Tongue (tissue), 2 donors: ENCODE results near the gene CADM1. TPM values are rescaled to one million over a fixed set of nuclear protein-coding genes. Genes with fewer than 3 reads are reported as not detected.
A peak's percentile ranks its signal among the peaks of the same experiment; 100 is the strongest.

Experiments
- DNase-seq: peaks from one replicate; pipeline ENCODE4 v3.0.0-alpha.2; 2015
- total RNA-seq: library from RNA; depleted of rRNA; stranded (reverse); fragments of >200 nt; gene quantifications from one replicate; pipeline ENCODE4 v1.2.3, GENCODE V29; 2014

Gene CADM1
- total RNA-seq, 1 donor from 2014 or later = 53.1 TPM

- DNase-seq = no peak
Observed at GRCh38 chr11:115444542-115444941, 59.7 kb downstream of the CADM1 start.

DNA sequence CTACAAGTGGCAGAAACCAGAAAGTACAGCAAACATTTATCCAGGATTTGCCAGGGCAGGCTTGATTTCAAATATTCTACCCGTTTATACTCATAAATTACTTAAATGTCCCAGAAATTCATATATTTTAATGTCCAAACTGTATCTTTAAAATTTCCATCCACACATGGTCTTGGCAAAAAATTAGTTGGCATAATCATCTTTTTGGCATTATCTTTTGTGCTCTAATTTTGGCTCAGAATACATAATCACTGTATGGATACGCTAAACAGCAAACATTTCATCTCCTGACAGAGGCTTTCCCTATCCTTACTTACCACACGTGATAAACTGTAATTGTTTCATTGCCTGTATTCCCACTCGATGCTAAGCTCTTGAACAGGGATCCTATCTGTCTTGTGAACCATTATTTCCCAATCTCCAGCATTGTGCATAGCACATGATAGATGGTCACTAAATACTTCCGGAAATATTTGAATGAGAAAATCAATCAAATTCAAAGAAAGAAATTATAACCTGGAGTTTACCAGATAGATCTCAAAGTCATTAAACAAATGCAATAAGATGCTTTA is 64.2 kb downstream of the CADM1 start:
- DNase-seq = no peak

DNA sequence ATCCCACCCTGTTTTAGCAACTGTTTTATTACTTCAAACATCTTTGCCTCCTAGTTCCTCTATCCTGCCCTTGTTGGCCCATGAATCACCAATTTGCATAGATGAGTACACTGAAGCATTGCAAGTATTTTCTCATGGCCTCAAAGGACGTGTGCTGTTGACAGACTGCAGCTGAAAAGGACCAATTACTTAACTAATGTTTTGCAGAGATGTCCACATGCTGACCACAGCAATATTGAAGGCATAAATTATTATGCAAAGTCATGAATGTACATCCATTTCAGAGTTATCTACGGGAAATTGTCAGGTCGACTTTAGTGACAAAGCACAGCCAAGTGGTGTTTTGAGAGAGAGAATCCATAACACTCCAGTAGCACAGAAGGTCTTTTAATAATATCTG is 64.8 kb downstream of the CADM1 start:
- DNase-seq = no peak

DNA sequence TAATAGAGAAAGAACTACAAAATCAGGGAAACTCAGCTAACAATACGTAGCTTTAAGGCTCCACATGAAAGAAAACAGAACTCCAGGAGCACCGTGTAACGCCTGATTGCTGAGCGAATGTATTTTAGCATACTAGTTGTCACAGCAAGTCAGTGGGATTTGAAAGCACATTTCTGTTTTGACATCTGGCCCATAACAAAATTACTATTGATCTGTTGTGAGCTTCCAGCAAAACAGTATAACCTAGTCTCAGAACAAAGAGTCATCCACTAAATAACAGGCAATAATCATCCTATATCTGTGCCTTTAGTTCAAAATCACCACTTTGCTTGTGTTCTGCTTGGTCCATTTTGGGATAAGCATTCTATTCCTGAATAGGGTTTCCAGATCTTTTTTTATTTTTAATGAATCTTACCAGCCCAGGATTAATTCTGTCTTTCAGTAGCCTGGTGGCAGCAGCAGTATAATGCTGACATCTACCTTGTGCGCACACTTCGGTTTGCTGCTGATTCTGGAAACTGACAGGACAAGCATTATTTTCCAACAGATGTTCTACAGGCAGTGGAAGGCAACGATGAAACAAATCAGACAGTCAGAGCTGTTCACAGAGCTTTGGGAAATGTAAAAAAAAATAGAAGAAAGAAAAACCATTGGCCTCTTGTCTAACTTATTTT is 66.2 kb downstream of the CADM1 start:
- DNase-seq = no peak

DNA sequence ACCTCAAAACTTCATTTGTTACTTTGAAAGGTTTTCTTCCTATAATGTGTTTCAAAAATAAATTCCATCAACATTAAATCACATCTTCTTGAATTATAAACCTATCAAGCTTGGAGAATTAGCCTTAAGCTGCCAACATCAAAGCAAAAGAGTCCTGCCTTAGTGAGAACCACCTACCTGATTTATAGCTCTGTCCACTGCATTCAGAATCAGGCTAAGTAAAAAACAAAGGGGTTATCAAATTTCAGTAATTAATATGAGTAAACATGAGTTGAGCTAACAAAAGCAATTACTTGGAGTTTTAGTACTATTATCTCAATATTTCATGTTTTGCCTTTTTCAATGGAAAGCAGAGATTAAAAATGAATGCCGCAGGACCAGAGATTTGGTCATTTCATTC is 73.9 kb downstream of the CADM1 start:
- DNase-seq = no peak

- no peak for DNase-seq
Observed at GRCh38 chr11:115428306-115428705, 75.9 kb downstream of the CADM1 start.

DNA sequence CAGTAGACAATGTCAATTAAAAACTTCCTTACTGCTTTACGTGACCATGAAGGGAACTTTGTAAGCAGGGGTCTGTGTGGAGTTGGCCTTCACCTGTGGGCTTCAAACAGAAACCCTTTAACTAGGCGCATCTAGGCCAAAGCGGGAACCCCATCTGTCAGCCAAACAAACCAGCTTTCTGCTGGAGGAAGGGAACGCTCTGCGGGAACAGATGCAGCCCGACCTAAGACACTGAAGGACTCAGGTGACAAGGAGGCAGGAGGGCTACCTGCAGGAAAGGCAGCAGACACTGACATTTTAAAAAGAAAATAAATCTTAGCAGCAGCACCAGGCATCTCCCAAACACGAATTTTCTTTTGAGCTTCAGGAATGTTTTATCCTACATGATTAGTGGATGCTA is 78.4 kb downstream of the CADM1 start:
- no peak for DNase-seq

DNA sequence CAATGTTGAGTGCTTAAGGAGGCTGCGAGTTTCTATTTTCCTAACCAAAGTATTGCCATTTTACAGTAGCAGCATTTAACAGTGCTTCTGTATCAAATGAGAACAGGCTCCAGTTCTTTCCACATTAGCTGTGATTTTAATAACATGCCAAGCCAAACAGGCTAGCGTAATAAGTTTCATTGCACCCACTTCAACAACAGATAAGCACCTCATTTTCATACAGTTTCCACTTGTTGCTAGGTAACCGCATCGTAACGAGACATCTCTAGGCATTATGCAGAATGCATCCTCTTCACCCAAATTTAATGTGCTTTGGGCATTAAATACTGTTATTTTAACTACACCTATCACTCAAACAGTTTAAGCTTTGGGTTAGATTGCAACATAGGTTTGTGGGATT is 79.0 kb downstream of the CADM1 start:
- no peak for DNase-seq

DNA sequence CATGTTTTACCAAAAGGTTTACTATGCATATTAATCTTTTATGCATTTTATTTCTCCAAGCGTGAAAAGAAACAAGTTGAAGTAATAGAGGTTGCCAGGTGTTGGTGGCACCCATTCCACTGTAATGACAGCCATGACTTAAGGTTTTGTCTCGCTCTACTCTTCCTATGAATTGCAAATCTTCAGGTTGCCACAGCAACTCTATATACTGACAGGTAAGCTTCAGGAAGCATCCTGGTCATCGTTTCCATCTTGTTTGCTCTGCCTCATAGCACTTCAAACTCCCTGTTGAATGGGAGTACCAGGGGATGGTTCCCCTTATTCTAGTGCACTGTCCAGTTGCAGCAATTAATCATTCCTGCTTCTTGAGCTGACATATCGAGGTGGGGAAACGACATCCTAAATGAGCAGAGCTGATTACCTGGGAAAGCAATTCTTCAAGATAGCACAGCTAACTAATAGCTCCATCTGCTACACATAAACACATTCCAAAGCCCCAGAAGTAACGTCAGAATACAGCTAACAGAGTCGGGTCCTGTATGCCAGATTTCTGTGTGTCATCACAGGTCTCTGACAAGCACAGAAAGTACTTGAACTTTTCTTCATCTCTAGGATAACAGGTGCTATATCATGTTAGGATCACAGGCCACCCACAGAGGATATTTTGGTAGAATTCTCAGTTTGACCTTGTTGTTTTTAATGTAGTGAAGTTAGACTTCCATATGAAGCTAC is 80.3 kb downstream of the CADM1 start:
- DNase-seq = no peak

- DNase-seq = no peak
Observed at GRCh38 chr11:115421992-115422689, 82.1 kb downstream of the CADM1 start.

DNA sequence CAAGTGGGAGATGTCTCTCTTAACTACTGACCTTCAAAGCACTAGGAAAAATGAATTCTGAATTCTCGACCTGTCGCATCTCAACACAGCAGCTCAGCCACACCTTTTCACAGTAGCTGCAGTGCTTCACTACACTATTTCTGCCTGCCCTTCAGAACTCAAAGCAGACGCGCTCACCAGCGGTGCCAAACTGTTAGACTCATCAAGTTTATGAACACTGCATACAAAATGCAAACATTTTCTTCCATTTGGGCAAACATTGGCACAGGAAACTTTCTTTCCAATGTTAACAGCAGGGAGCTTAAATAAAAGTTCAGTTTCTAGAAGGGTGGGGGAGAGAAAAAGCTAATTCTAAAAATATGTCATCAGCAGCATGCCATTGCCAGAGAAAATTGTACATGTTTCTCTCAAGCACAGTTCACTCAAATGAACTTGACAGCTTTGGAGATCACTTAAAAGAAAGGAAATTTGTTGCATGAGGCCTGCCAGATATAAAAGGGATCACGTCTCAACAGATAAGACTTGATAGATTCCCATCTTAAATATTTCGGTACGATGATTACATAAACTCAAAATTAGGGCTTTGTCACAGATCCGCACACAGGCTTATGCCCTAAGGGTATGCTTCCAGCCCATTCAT is 82.7 kb downstream of the CADM1 start:
- DNase-seq = no peak

DNA sequence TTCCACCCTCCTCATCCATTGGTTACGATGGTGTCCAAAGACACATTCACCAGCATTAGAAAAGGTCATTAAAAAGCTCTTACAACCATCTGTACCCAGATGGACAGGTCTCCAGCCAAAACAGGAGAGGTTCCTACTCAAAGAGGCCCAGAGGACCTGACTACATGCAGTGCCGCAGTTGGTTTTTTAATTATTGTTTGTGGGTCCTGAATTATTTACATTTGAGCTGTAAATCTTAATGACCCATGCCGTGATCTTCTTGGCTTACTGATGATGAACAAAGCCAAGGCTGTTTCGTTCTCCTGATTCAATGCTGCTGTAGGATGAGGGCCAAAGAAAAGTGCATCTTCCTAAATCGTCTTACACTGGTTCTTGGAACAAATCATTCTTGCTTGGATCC is 83.7 kb downstream of the CADM1 start:
- no peak for DNase-seq

DNA sequence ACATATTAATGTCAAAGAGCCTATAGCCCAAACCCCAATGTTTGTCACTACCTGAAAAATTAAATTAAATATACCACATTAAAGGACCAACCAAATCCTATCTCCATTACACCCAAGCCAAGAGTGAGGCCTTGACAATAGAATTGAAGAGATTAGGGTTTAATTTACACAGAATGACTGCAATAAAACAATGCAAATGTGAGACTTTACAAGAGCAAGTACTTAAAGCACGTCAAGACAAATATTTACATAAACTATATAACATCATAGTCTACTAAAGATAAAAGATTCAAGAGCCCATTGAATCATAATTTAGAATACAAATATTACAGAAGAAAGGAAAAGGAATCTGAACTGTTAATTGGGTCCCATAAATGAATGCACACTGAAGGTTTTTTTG is 85.6 kb downstream of the CADM1 start:
- no peak for DNase-seq

DNA sequence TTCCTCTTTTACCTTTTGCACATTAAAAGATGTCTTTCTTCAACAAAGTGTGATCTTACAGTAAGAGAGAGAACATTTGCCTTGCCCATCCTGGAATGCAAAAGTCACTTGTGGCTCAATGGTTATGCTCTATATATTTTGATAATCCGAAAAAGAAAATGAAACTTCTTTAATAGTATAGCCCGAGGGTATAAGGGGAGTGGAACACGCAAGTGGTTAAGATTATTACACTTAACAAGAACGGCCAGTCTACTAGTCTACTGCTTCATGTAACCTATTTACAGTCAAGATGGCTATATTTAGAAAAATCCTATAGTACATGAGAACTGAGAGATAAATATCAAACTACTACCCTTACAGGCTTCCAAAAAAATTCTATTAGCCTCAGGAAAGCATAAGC is 86.1 kb downstream of the CADM1 start:
- DNase-seq = no peak

GRCh38 chr11:115411120-115411519 is 93.1 kb downstream of the CADM1 start:
- no peak for DNase-seq

GRCh38 chr11:115409691-115410220 is 94.5 kb downstream of the CADM1 start:
- peak; percentile 94 for DNase-seq

DNA sequence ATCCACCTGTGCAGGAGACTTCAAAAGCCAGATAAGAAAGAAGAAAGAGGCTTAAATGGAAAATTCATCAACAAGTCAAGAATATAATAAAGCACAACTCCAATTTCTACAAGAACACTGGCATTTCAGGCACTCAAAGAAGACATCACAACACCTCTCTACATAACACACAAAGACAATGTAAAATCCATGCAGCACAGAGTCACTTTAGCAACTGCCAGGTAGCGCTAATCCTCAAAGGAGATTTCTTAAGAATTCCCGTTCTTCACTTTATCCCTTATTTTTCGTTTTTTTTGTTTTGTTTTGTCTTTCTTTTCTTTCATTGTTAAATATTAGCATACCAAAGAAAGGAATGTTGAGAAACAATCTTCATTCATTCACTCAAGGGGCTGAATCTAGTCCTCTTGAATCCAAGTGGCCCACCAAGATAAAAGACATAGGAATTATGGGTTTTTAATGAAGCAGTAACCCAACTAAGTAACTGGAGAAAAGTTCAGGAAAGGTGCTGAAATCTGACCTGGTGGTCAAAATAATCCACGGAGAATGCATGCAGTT is 95.0 kb downstream of the CADM1 start:
- DNase-seq = no peak

- DNase-seq = peak; percentile 90
Observed at GRCh38 chr11:115408036-115408921, 95.9 kb downstream of the CADM1 start.

DNA sequence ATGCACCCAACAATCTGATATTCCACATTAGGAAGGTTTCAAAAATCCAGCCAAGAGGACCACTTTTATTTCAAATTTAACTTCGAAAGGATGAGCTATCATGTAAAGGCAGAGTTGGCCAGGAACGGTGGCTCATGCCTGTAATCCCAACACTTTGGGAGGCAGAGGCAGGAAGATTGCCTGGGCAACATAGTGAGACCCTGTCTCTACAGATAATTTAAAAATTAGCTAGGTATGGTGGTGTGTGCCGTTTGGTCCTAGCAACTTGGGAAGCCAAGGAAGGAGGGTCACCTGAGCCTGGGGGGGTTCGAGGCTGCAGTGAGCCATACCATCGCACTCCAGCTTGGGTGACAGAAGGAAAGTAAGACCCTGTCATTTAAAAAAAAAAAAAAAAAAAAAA is 96.7 kb downstream of the CADM1 start:
- no peak for DNase-seq

- DNase-seq = no peak
Observed at GRCh38 chr11:115406404-115406803, 97.8 kb downstream of the CADM1 start.
